ENCODE data around the gene STRBP.

Gene STRBP

DNA sequence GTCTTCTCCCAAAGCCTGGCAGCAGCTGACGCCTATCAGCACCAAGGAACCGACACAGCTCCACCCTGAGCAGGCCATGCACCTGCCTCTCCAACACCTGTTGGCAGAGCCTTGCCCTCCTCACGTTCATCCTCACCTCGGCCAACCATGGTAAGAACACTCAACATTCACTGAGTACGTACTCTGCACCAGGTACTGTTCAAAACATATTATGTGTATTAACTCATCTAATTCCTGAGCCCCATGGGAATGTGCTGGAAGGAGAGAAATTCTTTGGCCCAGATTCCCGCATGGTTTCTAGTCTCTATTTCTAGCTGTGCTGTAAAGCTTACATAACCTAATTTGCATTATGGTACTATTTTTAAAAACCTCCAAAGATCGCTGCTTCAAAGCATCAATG, 148.8 kb downstream of the STRBP start:
- no peak overlapping the region for H3K4me2 ChIP-seq (ENCODE audit: low read length)
- TF ChIP-seq CTCF (IDR thresholded peaks at IDR 0.05) = no peak
- H2AFZ ChIP-seq = no peak overlapping the region
- H3K27ac ChIP-seq = no peak overlapping the region
- H3K27me3 ChIP-seq (ENCODE audit: control insufficient read depth, insufficient read depth, low read length) = no peaks in the 10 kb centered on the region
- H3K9ac ChIP-seq = no peak overlapping the region
- no peaks in the 10 kb centered on the region for H3K36me3 ChIP-seq (ENCODE audit: control insufficient read depth, insufficient read depth, low read length)
- H3K4me3 ChIP-seq (ENCODE audit: low read depth, low read length) = no peak overlapping the region
- no peaks in the 10 kb centered on the region for H3K9me3 ChIP-seq (ENCODE audit: control insufficient read depth, low read length)
- no peaks in the 10 kb centered on the region for H3K79me2 ChIP-seq
- H3K4me1 ChIP-seq = no peaks in the 10 kb centered on the region

GRCh38 chr9:123116036-123116435, 152.3 kb downstream of the STRBP start:
- no peak for TF ChIP-seq CTCF (IDR thresholded peaks at IDR 0.05)
- H3K4me1 ChIP-seq = no peaks in the 10 kb centered on the region
- no peak overlapping the region for H3K9ac ChIP-seq
- H3K27me3 ChIP-seq (ENCODE audit: control insufficient read depth, insufficient read depth, low read length) = no peaks in the 10 kb centered on the region
- H3K4me3 ChIP-seq (ENCODE audit: low read depth, low read length) = no peak overlapping the region
- H2AFZ ChIP-seq = no peak overlapping the region
- H3K79me2 ChIP-seq = no peaks in the 10 kb centered on the region
- no peak overlapping the region for H3K27ac ChIP-seq
- H3K9me3 ChIP-seq (ENCODE audit: control insufficient read depth, low read length) = no peaks in the 10 kb centered on the region
- no peak overlapping the region for H3K4me2 ChIP-seq (ENCODE audit: low read length)
- no peaks in the 10 kb centered on the region for H3K36me3 ChIP-seq (ENCODE audit: control insufficient read depth, insufficient read depth, low read length)

- TF ChIP-seq CTCF (IDR thresholded peaks at IDR 0.05) = no peak
Observed at GRCh38 chr9:123115146-123115913, 153.1 kb downstream of the STRBP start.

DNA sequence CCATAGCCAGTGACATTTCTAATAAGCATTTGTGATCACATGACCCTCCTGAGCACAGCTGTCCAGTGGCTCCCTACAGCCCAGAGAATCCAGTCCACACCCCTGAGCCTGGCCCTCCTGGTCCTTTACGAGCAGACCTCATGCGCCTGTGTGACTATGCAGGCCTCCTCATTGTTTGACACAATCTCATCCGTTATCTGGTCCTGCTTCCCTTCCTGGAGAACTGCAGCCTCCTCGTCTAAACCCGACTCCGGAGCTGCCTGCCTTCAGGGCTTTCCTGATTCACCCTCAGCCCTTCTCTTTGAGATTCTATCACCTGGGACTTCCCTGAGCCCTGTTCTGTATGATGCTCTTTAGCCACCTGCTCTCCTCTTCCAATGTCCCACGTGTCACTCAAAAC, 155.2 kb downstream of the STRBP start:
- Histone ChIP-seq H2AFZ (no peak overlapping the region), H3K79me2 (no peaks in the 10 kb centered on the region), H3K4me3 (ENCODE audit: low read depth, low read length) (no peak overlapping the region), H3K27me3 (ENCODE audit: control insufficient read depth, insufficient read depth, low read length) (no peaks in the 10 kb centered on the region), H3K9ac (no peak overlapping the region), H3K4me2 (ENCODE audit: low read length) (no peak overlapping the region), H3K27ac (no peak overlapping the region), H3K4me1 (no peaks in the 10 kb centered on the region), H3K36me3 (ENCODE audit: control insufficient read depth, insufficient read depth, low read length) (no peaks in the 10 kb centered on the region), H3K9me3 (ENCODE audit: control insufficient read depth, low read length) (no peaks in the 10 kb centered on the region)
- TF ChIP-seq CTCF (IDR thresholded peaks at IDR 0.05) = no peak

More at GRCh38 chr9:123115146-123115913, 153.1 kb downstream of the STRBP start:
- no peak overlapping the region for H3K27ac ChIP-seq
- H3K4me3 ChIP-seq (ENCODE audit: low read depth, low read length) = no peak overlapping the region
- H2AFZ ChIP-seq = no peak overlapping the region
- no peaks in the 10 kb centered on the region for H3K9me3 ChIP-seq (ENCODE audit: control insufficient read depth, low read length)
- no peaks in the 10 kb centered on the region for H3K79me2 ChIP-seq
- H3K4me1 ChIP-seq = no peaks in the 10 kb centered on the region
- no peak overlapping the region for H3K9ac ChIP-seq
- no peaks in the 10 kb centered on the region for H3K36me3 ChIP-seq (ENCODE audit: control insufficient read depth, insufficient read depth, low read length)
- no peaks in the 10 kb centered on the region for H3K27me3 ChIP-seq (ENCODE audit: control insufficient read depth, insufficient read depth, low read length)
- H3K4me2 ChIP-seq (ENCODE audit: low read length) = no peak overlapping the region

Measured in parathyroid adenoma (tissue), 2 donors.